SK-N-SH treated with all-trans-retinoic acid at 6 μM for 48 hours (cell line): ENCODE measurements around the gene ATXN10.

ENCODE experiments used
- ATAC-seq: fragments of 200-7000 bp; cut with Tn5 transposase; 3 replicates; pipeline ENCODE4 v1.9.1; 2020; ENCODE audit warnings: mild to moderate bottlenecking, moderate library complexity
- ARNTL ChIP-seq: fragments of 450-650 bp; formaldehyde crosslinking; IDR thresholded peaks from 2 replicates; pipeline ENCODE4 v1.5.0; 2020; ENCODE audit warnings: low read depth, mild to moderate bottlenecking, moderate library complexity, borderline replicate concordance
- BACH2 ChIP-seq: fragments of 250-450 bp; sonication (Bioruptor Pico); IDR thresholded peaks from 2 replicates; pipeline ENCODE4 v1.9.0; 2021; ENCODE audit warnings: mild to moderate bottlenecking, borderline replicate concordance
- CREB5 ChIP-seq: fragments of 250-450 bp; sonication (Bioruptor Pico); IDR thresholded peaks from 2 replicates; pipeline ENCODE4 v1.5.1; 2020; ENCODE audit warnings: low read depth, mild to moderate bottlenecking, moderate library complexity
- CSRNP3 ChIP-seq: fragments of 250-450 bp; sonication (Bioruptor Pico); IDR thresholded peaks from 2 replicates; pipeline ENCODE4 v1.5.1; 2021; ENCODE audit warnings: mild to moderate bottlenecking, moderate library complexity
- ESRRG ChIP-seq: fragments of 250-450 bp; sonication (Bioruptor Pico); IDR thresholded peaks from 2 replicates; pipeline ENCODE4 v1.6.1; 2021; ENCODE audit warnings: mild to moderate bottlenecking
- ISL1 ChIP-seq: fragments of 250-450 bp; sonication (Bioruptor Pico); IDR thresholded peaks from 2 replicates; pipeline ENCODE4 v2.1.2; 2022; ENCODE audit warnings: mild to moderate bottlenecking, moderate library complexity
- PATZ1 ChIP-seq: fragments of 250-450 bp; sonication (Bioruptor Pico); IDR thresholded peaks from 2 replicates; pipeline ENCODE4 v1.8.0; 2020; ENCODE audit warnings: mild to moderate bottlenecking, moderate library complexity, borderline replicate concordance
- POU6F1 ChIP-seq: fragments of 250-450 bp; sonication (Bioruptor Pico); IDR thresholded peaks from 2 replicates; pipeline ENCODE4 v1.8.0; 2021; ENCODE audit warnings: low read depth, mild to moderate bottlenecking, moderate library complexity, borderline replicate concordance
- PPARA ChIP-seq: fragments of 250-450 bp; sonication (Bioruptor Pico); IDR thresholded peaks from 2 replicates; pipeline ENCODE4 v1.5.0; 2020; ENCODE audit warnings: mild to moderate bottlenecking, borderline replicate concordance
- SNAI2 ChIP-seq: fragments of 250-450 bp; sonication (Bioruptor Pico); IDR thresholded peaks from 2 replicates; pipeline ENCODE4 v1.5.0; 2020; ENCODE audit warnings: mild to moderate bottlenecking, moderate library complexity
- ZFP3 ChIP-seq: fragments of 250-450 bp; sonication (Bioruptor Pico); IDR thresholded peaks from 2 replicates; pipeline ENCODE4 v1.5.0; 2020; ENCODE audit warnings: mild to moderate bottlenecking, moderate library complexity
- ZFP30 ChIP-seq: fragments of 450-650 bp; formaldehyde crosslinking; IDR thresholded peaks from 2 replicates; pipeline ENCODE4 v1.5.0; 2022; ENCODE audit warnings: mild to moderate bottlenecking, moderate library complexity
- ZNF565 ChIP-seq: fragments of 450-650 bp; formaldehyde crosslinking; conservative IDR thresholded peaks from 2 replicates; pipeline ENCODE4 v1.5.0; 2020; ENCODE audit warnings: low read depth, mild to moderate bottlenecking, moderate library complexity
- ZNF8 ChIP-seq: fragments of 450-650 bp; formaldehyde crosslinking; IDR thresholded peaks from 2 replicates; pipeline ENCODE4 v1.5.0; 2020; ENCODE audit warnings: mild to moderate bottlenecking, moderate library complexity

The ATXN10 gene

GRCh38 chr22:45871721-45872120, 200.1 kb downstream of the ATXN10 start:
- no peak for TF ChIP-seq CSRNP3 (CRISPR knock-in tag)
- no peak for TF ChIP-seq POU6F1 (CRISPR knock-in tag)
- TF ChIP-seq ZNF565 (CRISPR knock-in tag): no peak
- TF ChIP-seq CREB5 (CRISPR knock-in tag): no peak
- no peak for TF ChIP-seq PATZ1 (CRISPR knock-in tag)
- TF ChIP-seq ARNTL (CRISPR knock-in tag): no peak
- TF ChIP-seq ZFP30 (CRISPR knock-in tag): no peak
- TF ChIP-seq BACH2 (CRISPR knock-in tag): no peak
- TF ChIP-seq ESRRG (CRISPR knock-in tag): no peak
- ATAC-seq: no peak

GRCh38 chr22:45872659-45873263, 201.1 kb downstream of the ATXN10 start:
- no peak for ATAC-seq
- TF ChIP-seq ZFP30 (CRISPR knock-in tag) (peak; percentile 95), ESRRG (CRISPR knock-in tag) (no peak), ZNF8 (CRISPR knock-in tag) (no peak), ZNF565 (CRISPR knock-in tag) (no peak), BACH2 (CRISPR knock-in tag) (no peak)

GRCh38 chr22:45876136-45877035, 204.8 kb downstream of the ATXN10 start:
- TF ChIP-seq ISL1 (CRISPR knock-in tag): no peak
- no peak for TF ChIP-seq ZFP3 (CRISPR knock-in tag)
- TF ChIP-seq SNAI2: no peak
- ATAC-seq: no peak

GRCh38 chr22:45877036-45877380, 205.4 kb downstream of the ATXN10 start:
- TF ChIP-seq ESRRG (CRISPR knock-in tag) (no peak), CSRNP3 (CRISPR knock-in tag) (no peak), SNAI2 (no peak), BACH2 (CRISPR knock-in tag) (no peak), PPARA (CRISPR knock-in tag) (no peak), PATZ1 (CRISPR knock-in tag) (no peak)
- TF ChIP-seq, all 23 proteins: peak for 0
- ATAC-seq: no peak
